Gastrocnemius medialis (tissue), 4 donors: ENCODE measurements around the gene RAB5IF.

Experiments used
- CTCF ChIP-seq, 5 experiments: fragments of 450-650 bp in 3 of 5; fragments of 200-600 bp in 2 of 5; sonication (generic) in 2 of 5; IDR thresholded peaks in 4 of 5; conservative IDR thresholded peaks in 1 of 5; 1 replicate in 4 of 5; 2 replicates in 1 of 5; pipeline ENCODE4 v1.5.1; 2016 to 2019; ENCODE audit warnings: antibody characterized with exemption in 5 of 5, mild to moderate bottlenecking in 3 of 5, moderate library complexity in 3 of 5
- POLR2A ChIP-seq, 2 donors: fragments of 450-650 bp; IDR thresholded peaks; one replicate each; pipeline ENCODE4 v1.6.1; 2017; ENCODE audit warnings: antibody characterized with exemption in 2 of 2, mild to moderate bottlenecking in 2 of 2, moderate library complexity in 2 of 2

GRCh38 chr20:36572701-36573102, 32.9 kb upstream of the RAB5IF start:
- no peak for TF ChIP-seq CTCF (IDR thresholded peaks at IDR 0.05 in 4 of 5, conservative IDR thresholded peaks at IDR 0.05 in 1 of 5)
- no peak for TF ChIP-seq POLR2A (IDR thresholded peaks at IDR 0.05)
